Lower lobe of right lung (tissue), 2 donors: ENCODE measurements around the gene PHLPP1. TPM values are rescaled to one million over a fixed set of nuclear protein-coding genes. Genes with fewer than 3 reads are reported as not detected.

Source experiments
- ATAC-seq, 2 donors: fragments of 200-7000 bp; cut with Tn5 transposase; one replicate each; pipeline ENCODE4 v1.9.1; 2020 to 2022; ENCODE audit warnings: mild to moderate bottlenecking in 2 of 2, moderate library complexity in 2 of 2
- DNase-seq: peaks from one replicate; pipeline ENCODE4 v3.0.0-alpha.2; 2020
- H3K27ac ChIP-seq: fragments of 200-600 bp; one replicate; pipeline ENCODE4 v1.8.0; 2022
- H3K27me3 ChIP-seq: fragments of 200-600 bp; one replicate; pipeline ENCODE4 v1.8.0; 2022; ENCODE audit warnings: low read depth
- H3K36me3 ChIP-seq: fragments of 200-600 bp; one replicate; pipeline ENCODE4 v1.8.0; 2022; ENCODE audit warnings: mild to moderate bottlenecking
- H3K4me1 ChIP-seq: fragments of 200-600 bp; one replicate; pipeline ENCODE4 v1.8.0; 2022
- H3K4me3 ChIP-seq: fragments of 200-600 bp; one replicate; pipeline ENCODE4 v1.8.0; 2022; ENCODE audit warnings: mild to moderate bottlenecking
- H3K9me3 ChIP-seq: fragments of 200-600 bp; one replicate; pipeline ENCODE4 v1.8.0; 2022
- intact Hi-C: fragments of 100-400 bp; cut with DNase I; formaldehyde crosslinking; loops from one replicate; pipeline ENCODE4 v1.11.0; 2022
- total RNA-seq: library from RNA; stranded (reverse); fragmentation: NEBNext Ultra II Directional; extraction: Animal tissue kit (Norgen Biotek cat#: 25700); gene quantifications from one replicate; pipeline ENCODE4 v1.2.1, GENCODE V29; 2021
- TF ChIP-seq, protein P1 (sequence below): fragments of 200-600 bp; IDR thresholded peaks from one replicate; pipeline ENCODE4 v1.8.0; 2022; ENCODE audit warnings: antibody characterized with exemption, mild to moderate bottlenecking
- donor health status: DM: no; HTN: yes; CAD: no; lungs with severe emphysema.

The PHLPP1 gene
- total RNA-seq, 1 donor from 2014 or later = 12.6 TPM

DNA sequence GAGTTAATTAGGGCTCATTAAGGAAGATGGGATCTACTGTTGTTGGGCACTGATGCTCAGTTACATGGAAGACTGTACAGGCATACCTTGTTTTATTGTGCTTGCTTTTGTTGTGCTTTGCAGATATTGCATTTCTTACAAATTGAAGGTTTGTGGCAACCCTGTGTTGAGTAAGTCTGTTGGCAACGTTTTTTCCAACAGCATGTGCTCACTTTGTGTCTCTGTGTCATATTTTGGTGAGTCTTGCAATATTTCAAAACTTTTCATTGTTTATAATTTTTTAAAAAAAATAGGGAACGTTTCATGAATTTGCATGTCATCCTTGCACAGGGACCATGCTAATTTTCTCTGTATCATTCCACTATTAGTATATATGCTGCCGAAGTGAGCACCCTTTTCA, 15.6 kb downstream of the PHLPP1 start:
- intact Hi-C loops = no loop called here
- no peak overlapping the region for H3K27ac ChIP-seq
- TF ChIP-seq, protein P1, sequence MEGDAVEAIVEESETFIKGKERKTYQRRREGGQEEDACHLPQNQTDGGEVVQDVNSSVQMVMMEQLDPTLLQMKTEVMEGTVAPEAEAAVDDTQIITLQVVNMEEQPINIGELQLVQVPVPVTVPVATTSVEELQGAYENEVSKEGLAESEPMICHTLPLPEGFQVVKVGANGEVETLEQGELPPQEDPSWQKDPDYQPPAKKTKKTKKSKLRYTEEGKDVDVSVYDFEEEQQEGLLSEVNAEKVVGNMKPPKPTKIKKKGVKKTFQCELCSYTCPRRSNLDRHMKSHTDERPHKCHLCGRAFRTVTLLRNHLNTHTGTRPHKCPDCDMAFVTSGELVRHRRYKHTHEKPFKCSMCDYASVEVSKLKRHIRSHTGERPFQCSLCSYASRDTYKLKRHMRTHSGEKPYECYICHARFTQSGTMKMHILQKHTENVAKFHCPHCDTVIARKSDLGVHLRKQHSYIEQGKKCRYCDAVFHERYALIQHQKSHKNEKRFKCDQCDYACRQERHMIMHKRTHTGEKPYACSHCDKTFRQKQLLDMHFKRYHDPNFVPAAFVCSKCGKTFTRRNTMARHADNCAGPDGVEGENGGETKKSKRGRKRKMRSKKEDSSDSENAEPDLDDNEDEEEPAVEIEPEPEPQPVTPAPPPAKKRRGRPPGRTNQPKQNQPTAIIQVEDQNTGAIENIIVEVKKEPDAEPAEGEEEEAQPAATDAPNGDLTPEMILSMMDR = no peak
- no peaks in the 10 kb centered on the region for H3K36me3 ChIP-seq
- no peak overlapping the region for H3K4me3 ChIP-seq
- DNase-seq (no peak), ATAC-seq (no peak)
- no peaks in the 10 kb centered on the region for H3K27me3 ChIP-seq
- H3K9me3 ChIP-seq = peaks cover 11% of the 10 kb centered on the region
- H3K4me1 ChIP-seq = no peaks in the 10 kb centered on the region

DNA sequence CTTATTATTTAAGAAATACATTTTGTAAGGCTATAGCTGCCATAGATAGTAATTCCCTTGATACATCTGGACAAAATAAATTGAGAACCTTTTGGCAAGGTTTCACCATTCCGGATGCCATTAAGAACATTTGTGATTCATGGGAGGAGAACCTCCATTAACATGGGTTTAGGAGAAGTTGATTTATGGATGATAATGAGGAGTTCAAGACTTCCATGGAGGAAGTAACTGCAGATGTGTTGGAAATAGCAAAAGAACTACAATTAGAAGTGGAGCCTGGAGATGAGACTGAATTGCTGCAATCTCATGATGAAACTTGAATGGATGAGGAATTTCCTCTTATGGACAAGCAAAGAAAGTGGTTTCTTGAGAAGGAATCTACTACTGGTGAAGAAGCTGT, 17.3 kb downstream of the PHLPP1 start:
- H3K4me1 ChIP-seq = no peaks in the 10 kb centered on the region
- DNase-seq (no peak), ATAC-seq (no peak)
- intact Hi-C loops = no loop called here
- H3K9me3 ChIP-seq = peaks cover 11% of the 10 kb centered on the region
- TF ChIP-seq, protein P1 = no peak
- H3K4me3 ChIP-seq = no peak overlapping the region
- H3K36me3 ChIP-seq = no peaks in the 10 kb centered on the region
- H3K27me3 ChIP-seq = no peaks in the 10 kb centered on the region
- H3K27ac ChIP-seq = no peak overlapping the region

DNA sequence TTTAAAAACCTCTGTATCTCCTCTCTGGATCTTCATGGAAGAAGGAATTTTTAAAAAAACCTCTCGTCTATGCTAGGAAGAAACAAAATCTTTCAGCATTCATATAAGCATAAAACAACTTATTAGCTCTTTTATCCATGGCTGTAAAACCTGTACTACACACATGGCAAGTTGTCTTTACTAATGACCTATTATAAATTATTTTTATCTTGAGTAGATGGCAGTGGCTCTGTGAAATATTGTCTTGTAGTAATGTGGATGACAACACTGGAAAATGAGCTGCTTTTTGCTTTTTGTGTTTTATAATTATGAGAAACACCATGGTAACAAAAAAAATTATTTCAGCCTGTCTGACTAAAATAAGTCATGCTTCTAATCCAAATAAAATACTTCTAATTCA, 18.9 kb downstream of the PHLPP1 start:
- DNase-seq (no peak), ATAC-seq (no peak)
- intact Hi-C loops = no loop called here
- H3K4me3 ChIP-seq = no peak overlapping the region
- no peaks in the 10 kb centered on the region for H3K4me1 ChIP-seq
- H3K9me3 ChIP-seq = peaks cover 11% of the 10 kb centered on the region
- no peaks in the 10 kb centered on the region for H3K27me3 ChIP-seq
- no peak overlapping the region for H3K27ac ChIP-seq
- TF ChIP-seq, protein P1 = no peak
- no peaks in the 10 kb centered on the region for H3K36me3 ChIP-seq

GRCh38 chr18:62735387-62735786, 20.0 kb downstream of the PHLPP1 start:
- H3K4me1 ChIP-seq = peaks cover under 1% of the 10 kb centered on the region
- ATAC-seq = no peak
- intact Hi-C loops = no loop called here
- H3K36me3 ChIP-seq = no peaks in the 10 kb centered on the region
- no peak overlapping the region for H3K4me3 ChIP-seq
- DNase-seq = no peak
- TF ChIP-seq, protein P1 = no peak
- no peak overlapping the region for H3K27ac ChIP-seq
- no peaks in the 10 kb centered on the region for H3K27me3 ChIP-seq
- H3K9me3 ChIP-seq = peaks cover 11% of the 10 kb centered on the region

GRCh38 chr18:62736077-62736855, 20.9 kb downstream of the PHLPP1 start:
- DNase-seq = no peak
- intact Hi-C loops = no loop called here

More at GRCh38 chr18:62736077-62736855, 20.9 kb downstream of the PHLPP1 start:
- TF ChIP-seq, protein P1 = no peak
- ATAC-seq = no peak
- Histone ChIP-seq H3K4me1 (peaks cover 10% of the 10 kb centered on the region), H3K27ac (no peak overlapping the region), H3K36me3 (no peaks in the 10 kb centered on the region), H3K4me3 (no peak overlapping the region), H3K9me3 (peaks cover 11% of the 10 kb centered on the region), H3K27me3 (no peaks in the 10 kb centered on the region)
